MM.1S (cell line): Measurements from ENCODE around the gene PACRG.

ENCODE experiments used
- CTCF ChIP-seq: fragments of 300-600 bp; sonication (generic); IDR thresholded peaks from 2 replicates; pipeline ENCODE4 v1.5.1; 2016; ENCODE audit warnings: antibody characterized with exemption, low read length, mixed read lengths
- EZH2 ChIP-seq: fragments of 300-600 bp; sonication (generic); optimal IDR thresholded peaks from 2 replicates; pipeline ENCODE3; 2017; ENCODE audit warnings: low read depth, mild to moderate bottlenecking, antibody characterized with exemption, low read length, mixed read lengths
- EZH2phosphoT487 ChIP-seq: fragments of 300-600 bp; sonication (generic); IDR thresholded peaks from 2 replicates; pipeline ENCODE4 v1.6.1; 2018; ENCODE audit warnings: antibody characterized with exemption, low read length

GRCh38 chr6:162825597-162825996 is 97.8 kb downstream of the PACRG start:
- TF ChIP-seq CTCF: no peak
- TF ChIP-seq EZH2phosphoT487: no peak
- no peak for TF ChIP-seq EZH2
